H1 (cell line): ENCODE data around the gene SURF4. TPM values are rescaled to one million over a fixed set of nuclear protein-coding genes. Genes with fewer than 3 reads are reported as not detected.

Experiments
- CHD7 ChIP-seq: fragments of 300-600 bp; sonication (generic); IDR thresholded peaks from 2 replicates; pipeline ENCODE4 v1.7.1; 2012; ENCODE audit warnings: low read length, moderate library complexity, mild to moderate bottlenecking, inconsistent platforms; ENCODE audit not compliant: insufficient replicate concordance
- E2F6 ChIP-seq: IDR thresholded peaks from 2 replicates; pipeline ENCODE4 v1.6.1; 2012; ENCODE audit warnings: inconsistent platforms
- KDM5A ChIP-seq: fragments of 200-600 bp; IDR thresholded peaks from 2 replicates; pipeline ENCODE4 v1.7.1; 2012; ENCODE audit warnings: mild to moderate bottlenecking, low read length, inconsistent platforms, mixed read lengths
- RAD21 ChIP-seq, 2 experiments: IDR thresholded peaks in 1 of 2; conservative IDR thresholded peaks in 1 of 2; 2 replicates each; pipeline ENCODE4 v1.6.1; 2011; ENCODE audit warnings: low read depth in 2 of 2, low read length in 2 of 2, improper control_type of control experiment in 1 of 2, inconsistent platforms in 1 of 2, mild to moderate bottlenecking in 1 of 2, moderate library complexity in 1 of 2
- SIX5 ChIP-seq: IDR thresholded peaks from 2 replicates; pipeline ENCODE4 v1.6.1; 2011; ENCODE audit warnings: mild to moderate bottlenecking, low read depth, low read length
- USF2 ChIP-seq: IDR thresholded peaks from 2 replicates; pipeline ENCODE4 v1.6.1; 2011; ENCODE audit warnings: low read length, improper control_type of control experiment
- polyA plus RNA-seq, 7 experiments: library from polyadenylated mRNA; depleted of rRNA in 3 of 7; stranded (reverse) in 5 of 7; unstranded in 2 of 7; fragments of >200 nt in 5 of 7; fragments of 200-250 nt in 2 of 7; gene quantifications; 1 replicate in 5 of 7; 2 replicates in 1 of 7; 4 replicates in 1 of 7; pipeline versions ENCODE4 v1.2.1 to v1.2.3, GENCODE V29; 2011 to 2013; ENCODE audit warnings: missing spikeins in 2 of 7, mixed read lengths in 2 of 7
- total RNA-seq: library from RNA; stranded (reverse); fragmentation: NEBNext Ultra II Directional; extraction: Animal tissue kit (Norgen Biotek cat#: 25700); gene quantifications from 2 replicates; pipeline ENCODE4 v1.2.1, GENCODE V29; 2021
- TF ChIP-seq, protein P1 (sequence below): IDR thresholded peaks from 2 replicates; pipeline ENCODE4 v1.6.1; 2012; ENCODE audit warnings: low read length, inconsistent platforms

SURF4 gene
- total and polyA plus RNA-seq, 2 of the 8 experiments (the other 6 are each of a cell fraction or from before 2014, with no cell fraction given): 176 to 182 TPM

- TF ChIP-seq, protein P1, sequence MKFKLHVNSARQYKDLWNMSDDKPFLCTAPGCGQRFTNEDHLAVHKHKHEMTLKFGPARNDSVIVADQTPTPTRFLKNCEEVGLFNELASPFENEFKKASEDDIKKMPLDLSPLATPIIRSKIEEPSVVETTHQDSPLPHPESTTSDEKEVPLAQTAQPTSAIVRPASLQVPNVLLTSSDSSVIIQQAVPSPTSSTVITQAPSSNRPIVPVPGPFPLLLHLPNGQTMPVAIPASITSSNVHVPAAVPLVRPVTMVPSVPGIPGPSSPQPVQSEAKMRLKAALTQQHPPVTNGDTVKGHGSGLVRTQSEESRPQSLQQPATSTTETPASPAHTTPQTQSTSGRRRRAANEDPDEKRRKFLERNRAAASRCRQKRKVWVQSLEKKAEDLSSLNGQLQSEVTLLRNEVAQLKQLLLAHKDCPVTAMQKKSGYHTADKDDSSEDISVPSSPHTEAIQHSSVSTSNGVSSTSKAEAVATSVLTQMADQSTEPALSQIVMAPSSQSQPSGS: no peak
- no peak for TF ChIP-seq USF2
- TF ChIP-seq SIX5: no peak
- no peak for TF ChIP-seq E2F6
- no peak for TF ChIP-seq KDM5A
- no peak for TF ChIP-seq RAD21 (IDR thresholded peaks at IDR 0.05 in 1 of 2, conservative IDR thresholded peaks at IDR 0.05 in 1 of 2; ENCODE audit: low read depth in 2 of 2, low read length in 2 of 2)
- TF ChIP-seq CHD7: no peak
These were observed 18.2 kb downstream of the SURF4 start (continued) for GRCh38 chr9:133357656-133358055.
